Measurements from ENCODE around the gene NAT10.

DNA sequence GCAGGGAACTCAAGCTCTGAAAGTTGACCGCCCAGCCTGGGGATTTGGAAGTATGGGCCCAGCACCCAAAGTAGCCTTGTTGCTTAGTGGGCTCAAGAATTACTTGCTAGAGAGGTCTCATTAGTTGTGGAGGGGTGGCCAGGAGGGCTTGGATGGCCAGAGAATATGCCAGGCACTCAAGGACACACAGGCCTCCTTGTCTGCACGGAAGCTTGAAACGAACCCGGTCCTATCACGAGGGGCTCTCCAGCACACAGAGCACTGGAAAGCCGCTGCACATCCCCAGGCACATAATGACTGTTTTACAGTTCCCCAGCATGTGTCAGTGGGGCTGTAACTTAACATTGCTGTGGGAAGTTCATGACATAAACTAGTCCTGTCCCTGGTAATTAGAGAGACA lies 55.9 kb downstream of the NAT10 start:
- TF ChIP-seq CTCF (IDR thresholded peaks at IDR 0.05) (no peak), POLR2A (IDR thresholded peaks at IDR 0.05) (no peak), EP300 (IDR thresholded peaks at IDR 0.05) (no peak)

Data from gastroesophageal sphincter (tissue), 3 donors.